ENCODE data around the gene EYA2. TPM values are rescaled to one million over a fixed set of nuclear protein-coding genes. Genes with fewer than 3 reads are reported as not detected.

EYA2 gene
- total RNA-seq, 2 donors from 2014 or later: 30.0 to 31.0 TPM

DNA sequence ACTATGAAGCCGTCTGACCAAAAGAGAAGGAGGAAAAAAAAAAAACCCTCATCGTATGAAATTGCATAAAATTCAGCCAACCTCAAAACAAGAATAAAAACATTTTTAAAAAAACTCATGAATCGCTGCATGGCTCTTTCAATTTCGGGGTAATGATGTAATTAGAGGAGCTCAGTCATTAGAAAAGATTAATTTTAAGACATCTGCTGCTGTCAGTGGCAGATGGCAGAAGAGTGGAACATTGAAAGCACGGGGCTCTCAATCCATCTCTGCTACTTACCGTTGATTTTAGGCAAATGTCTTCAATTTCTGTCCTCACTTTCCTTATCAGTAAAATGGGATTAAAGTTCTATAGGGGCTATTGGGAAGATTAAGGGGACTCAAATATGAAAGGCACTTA lies 79.1 kb downstream of the EYA2 start:
- intact Hi-C loops (cut with DNase I): no loop called here
- Histone ChIP-seq H3K9me3 (no peaks in the 10 kb centered on the region), H3K27ac (peak overlapping the region in 1 of 2 donors; percentile 57), H3K36me3 (no peaks in the 10 kb centered on the region), H3K27me3 (replicated peaks; ENCODE audit: insufficient read depth) (no peaks in the 10 kb centered on the region), H3K4me3 (no peak overlapping the region), H3K4me1 (replicated peaks) (no peaks in the 10 kb centered on the region)
- DNase-seq (ENCODE audit: low spot score): no peak
- TF ChIP-seq CTCF (IDR thresholded peaks at IDR 0.05): no peak
- TF ChIP-seq POLR2AphosphoS5 (IDR thresholded peaks at IDR 0.05): no peak
- no peak for TF ChIP-seq POLR2A (IDR thresholded peaks at IDR 0.05)
- 77% methylated on average over 6 of the region's 6 CpGs for WGBS

DNA sequence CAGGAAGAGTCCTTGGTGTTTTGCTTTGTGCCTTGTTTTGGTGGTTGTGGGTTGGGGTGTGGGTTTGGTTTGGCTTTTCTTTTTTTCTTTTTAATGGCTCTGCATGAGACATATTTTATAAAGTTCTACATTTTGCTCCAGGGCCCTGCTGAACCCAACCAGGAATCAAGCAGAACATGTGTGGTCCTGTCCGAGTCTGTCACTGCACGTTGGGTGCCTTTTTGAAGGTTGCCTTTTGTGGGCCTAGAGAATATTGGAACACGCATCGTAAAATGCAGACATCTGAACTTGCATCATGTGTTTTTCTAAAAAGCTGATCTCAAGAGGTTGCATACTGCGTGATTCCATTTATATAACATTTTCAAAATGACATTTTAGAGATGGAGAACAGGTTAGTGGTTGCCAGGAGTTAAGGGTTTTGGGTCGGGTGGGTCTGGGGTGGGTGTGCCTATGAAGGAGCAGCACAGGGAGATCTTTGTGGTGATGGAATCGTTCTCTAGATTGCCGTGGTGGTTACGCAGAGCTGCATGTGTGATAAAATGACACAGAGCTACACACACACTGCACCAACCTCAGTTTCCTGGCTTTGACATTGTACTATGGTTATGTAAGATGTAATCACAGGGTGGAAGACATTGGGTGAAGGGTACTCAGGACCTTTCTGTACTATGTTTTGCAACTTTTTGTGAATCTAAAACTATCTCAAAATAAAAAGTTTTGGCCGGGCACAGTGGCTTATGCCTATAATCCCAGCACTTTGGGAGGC lies 80.2 kb downstream of the EYA2 start:
- DNase-seq (ENCODE audit: low spot score): peak; percentile 89
- Histone ChIP-seq H3K27me3 (replicated peaks; ENCODE audit: insufficient read depth) (no peaks in the 10 kb centered on the region), H3K36me3 (no peaks in the 10 kb centered on the region), H3K9me3 (no peaks in the 10 kb centered on the region), H3K27ac (peak overlapping the region; percentile 48 to 57), H3K4me1 (replicated peaks) (no peaks in the 10 kb centered on the region), H3K4me3 (no peak overlapping the region)
- 56% methylated on average over 10 of the region's 10 CpGs for WGBS
- intact Hi-C loops (cut with DNase I): no loop called here
- TF ChIP-seq POLR2AphosphoS5 (IDR thresholded peaks at IDR 0.05) (peak; percentile 78), POLR2A (IDR thresholded peaks at IDR 0.05) (no peak)

GRCh38 chr20:46975976-46976375 lies 81.3 kb downstream of the EYA2 start:
- H3K4me1 ChIP-seq (replicated peaks): no peaks in the 10 kb centered on the region
- no peak overlapping the region for H3K27ac ChIP-seq
- intact Hi-C loops (cut with DNase I): no loop called here
- 94% methylated on average over 6 of the region's 6 CpGs for WGBS
- H3K27me3 ChIP-seq (replicated peaks; ENCODE audit: insufficient read depth): no peaks in the 10 kb centered on the region
- no peaks in the 10 kb centered on the region for H3K9me3 ChIP-seq
- no peak overlapping the region for H3K4me3 ChIP-seq
- H3K36me3 ChIP-seq: no peaks in the 10 kb centered on the region
- TF ChIP-seq POLR2A (IDR thresholded peaks at IDR 0.05): no peak
- TF ChIP-seq CTCF (IDR thresholded peaks at IDR 0.05): no peak
- TF ChIP-seq POLR2AphosphoS5 (IDR thresholded peaks at IDR 0.05): no peak
- no peak for DNase-seq (ENCODE audit: low spot score)

DNA sequence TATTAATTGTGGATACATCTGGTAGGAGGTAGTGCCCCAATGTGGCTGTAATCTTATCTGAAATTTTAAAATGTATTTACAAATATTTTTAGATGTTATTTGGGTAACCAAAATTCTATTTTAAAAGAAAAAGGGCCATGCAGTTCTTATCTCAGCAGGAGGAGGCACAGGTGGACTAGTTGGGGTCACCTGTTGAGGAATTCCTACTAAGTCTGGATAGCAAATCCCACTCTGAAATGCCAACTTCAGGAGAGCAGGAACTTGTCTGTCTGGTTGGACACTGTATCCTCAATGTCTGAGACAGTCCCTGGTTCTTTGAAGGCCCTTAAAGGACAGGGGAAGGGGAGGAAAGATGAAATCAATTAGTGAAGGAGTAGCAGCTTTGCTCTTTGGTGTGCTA lies 82.6 kb downstream of the EYA2 start:
- H3K36me3 ChIP-seq: no peaks in the 10 kb centered on the region
- TF ChIP-seq CTCF (IDR thresholded peaks at IDR 0.05) (no peak), POLR2AphosphoS5 (IDR thresholded peaks at IDR 0.05) (peak; percentile 1)
- peak overlapping the region in 1 of 2 donors; percentile 11 for H3K27ac ChIP-seq
- no peaks in the 10 kb centered on the region for H3K9me3 ChIP-seq
- no peaks in the 10 kb centered on the region for H3K27me3 ChIP-seq (replicated peaks; ENCODE audit: insufficient read depth)
- H3K4me1 ChIP-seq (replicated peaks): no peaks in the 10 kb centered on the region
- H3K4me3 ChIP-seq: no peak overlapping the region
- intact Hi-C loops (cut with DNase I): no loop called here
- DNase-seq (ENCODE audit: low spot score): no peak

GRCh38 chr20:46977909-46978588 lies 83.4 kb downstream of the EYA2 start:
- no peaks in the 10 kb centered on the region for H3K27me3 ChIP-seq (replicated peaks; ENCODE audit: insufficient read depth)
- H3K9me3 ChIP-seq: no peaks in the 10 kb centered on the region
- TF ChIP-seq CTCF (IDR thresholded peaks at IDR 0.05) (no peak), POLR2AphosphoS5 (IDR thresholded peaks at IDR 0.05) (no peak), POLR2A (IDR thresholded peaks at IDR 0.05) (no peak)
- no peaks in the 10 kb centered on the region for H3K36me3 ChIP-seq
- no peak for DNase-seq (ENCODE audit: low spot score)
- H3K27ac ChIP-seq: no peak overlapping the region
- 94% methylated on average over 13 of the region's 13 CpGs for WGBS
- no peak overlapping the region for H3K4me3 ChIP-seq
- intact Hi-C loops (cut with DNase I): no loop called here
- no peaks in the 10 kb centered on the region for H3K4me1 ChIP-seq (replicated peaks)

Data from prostate gland (tissue), 2 donors.